ENCODE data around the gene HBA1. TPM values are rescaled to one million over a fixed set of nuclear protein-coding genes. Genes with fewer than 3 reads are reported as not detected.

HBA1 gene
- total and polyA plus RNA-seq, 12 donors = 2.1 to 1,150 (median 186) TPM

DNA sequence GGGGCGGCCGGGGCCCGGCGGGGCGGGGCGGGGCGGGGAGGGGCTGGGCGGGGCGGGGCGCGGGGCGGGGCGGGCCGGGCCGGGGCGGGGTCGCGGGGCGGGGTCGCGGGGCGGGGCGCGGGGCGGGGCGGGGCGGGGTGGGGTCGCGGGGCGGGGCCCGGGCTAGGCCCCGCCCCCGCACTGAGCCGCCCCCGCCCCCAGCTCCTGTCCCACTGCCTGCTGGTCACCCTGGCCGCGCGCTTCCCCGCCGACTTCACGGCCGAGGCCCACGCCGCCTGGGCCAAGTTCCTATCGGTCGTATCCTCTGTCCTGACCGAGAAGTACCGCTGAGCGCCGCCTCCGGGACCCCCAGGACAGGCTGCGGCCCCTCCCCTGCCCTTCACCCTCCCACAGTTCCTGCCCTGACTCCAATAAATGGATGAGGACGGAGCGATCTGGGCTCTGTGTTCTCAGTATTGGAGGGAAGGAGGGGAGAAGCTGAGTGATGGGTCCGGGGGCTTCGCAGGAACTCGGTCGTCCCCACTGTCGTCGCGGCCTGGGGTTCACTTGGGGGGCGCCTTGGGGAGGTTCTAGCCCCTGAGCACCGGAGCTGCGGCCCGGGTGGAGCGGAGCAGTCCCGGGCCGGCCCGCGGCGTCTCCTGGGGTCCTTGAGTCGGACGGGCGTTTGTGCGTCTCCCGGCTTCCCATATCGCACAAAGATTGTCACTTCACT lies 11.5 kb upstream of the HBA1 start:
- H3K27me3 ChIP-seq = peaks cover 37 to 70% (median 63%) of the 10 kb centered on the region in 7 donors
- TF ChIP-seq, protein P1, sequence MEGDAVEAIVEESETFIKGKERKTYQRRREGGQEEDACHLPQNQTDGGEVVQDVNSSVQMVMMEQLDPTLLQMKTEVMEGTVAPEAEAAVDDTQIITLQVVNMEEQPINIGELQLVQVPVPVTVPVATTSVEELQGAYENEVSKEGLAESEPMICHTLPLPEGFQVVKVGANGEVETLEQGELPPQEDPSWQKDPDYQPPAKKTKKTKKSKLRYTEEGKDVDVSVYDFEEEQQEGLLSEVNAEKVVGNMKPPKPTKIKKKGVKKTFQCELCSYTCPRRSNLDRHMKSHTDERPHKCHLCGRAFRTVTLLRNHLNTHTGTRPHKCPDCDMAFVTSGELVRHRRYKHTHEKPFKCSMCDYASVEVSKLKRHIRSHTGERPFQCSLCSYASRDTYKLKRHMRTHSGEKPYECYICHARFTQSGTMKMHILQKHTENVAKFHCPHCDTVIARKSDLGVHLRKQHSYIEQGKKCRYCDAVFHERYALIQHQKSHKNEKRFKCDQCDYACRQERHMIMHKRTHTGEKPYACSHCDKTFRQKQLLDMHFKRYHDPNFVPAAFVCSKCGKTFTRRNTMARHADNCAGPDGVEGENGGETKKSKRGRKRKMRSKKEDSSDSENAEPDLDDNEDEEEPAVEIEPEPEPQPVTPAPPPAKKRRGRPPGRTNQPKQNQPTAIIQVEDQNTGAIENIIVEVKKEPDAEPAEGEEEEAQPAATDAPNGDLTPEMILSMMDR (IDR thresholded peaks at IDR 0.05) = no peak

DNA sequence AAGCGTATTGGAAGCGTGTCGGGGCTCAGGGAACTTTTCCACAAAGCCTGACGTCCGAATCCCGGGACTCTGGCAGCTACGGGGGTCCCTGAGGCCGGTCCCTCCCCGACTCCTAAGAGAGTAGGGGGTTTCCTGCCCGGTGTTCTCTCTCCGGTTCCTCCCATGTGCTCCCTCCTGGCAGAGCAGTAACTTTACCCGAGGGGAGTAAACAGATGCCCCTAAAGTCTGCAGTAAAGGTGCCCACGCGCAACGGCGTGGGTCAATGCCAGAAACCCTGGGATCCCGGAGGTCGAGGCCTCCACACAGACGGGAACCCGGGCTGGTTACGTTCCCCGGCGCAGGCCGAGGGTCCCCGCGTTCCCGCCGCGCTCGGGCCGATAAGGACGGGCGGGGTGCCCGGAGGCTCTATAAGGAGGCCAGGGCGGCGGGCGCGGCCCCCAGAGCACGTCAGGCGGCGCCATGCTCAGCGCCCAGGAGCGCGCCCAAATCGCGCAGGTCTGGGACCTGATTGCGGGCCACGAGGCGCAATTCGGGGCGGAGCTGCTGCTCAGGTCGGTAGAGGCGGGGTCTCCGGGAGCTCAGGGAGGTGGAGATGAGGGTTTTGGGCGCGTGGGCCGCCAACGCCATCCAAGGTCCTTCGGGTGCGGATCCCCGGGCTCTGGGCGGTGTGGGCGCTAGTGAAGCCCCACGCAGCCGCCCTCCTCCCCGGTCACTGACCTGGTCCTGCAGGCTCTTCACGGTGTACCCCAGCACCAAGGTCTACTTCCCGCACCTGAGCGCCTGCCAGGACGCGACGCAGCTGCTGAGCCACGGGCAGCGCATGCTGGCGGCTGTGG lies 10.7 kb upstream of the HBA1 start, which contains the start of gene HBM:
Gene HBM (plus strand): TSS at position 440 of the 836 bp plus-strand sequence. CDS start 20 bp downstream, at position 460.
- no peak within 1 kb of the TSS for H3K27ac ChIP-seq
- peaks cover 0 to 23% (median 18%) of the 10 kb centered on the region in 9 donors for H3K4me1 ChIP-seq
- H3K27me3 ChIP-seq = peaks cover 37 to 76% (median 70%) of the 10 kb centered on the region in 7 donors
- no peak for ATAC-seq
- no peak for DNase-seq
- TF ChIP-seq, protein P1 (IDR thresholded peaks at IDR 0.05) = no peak
- intact Hi-C loops (cut with DNase I) = no loop called here
- peak within 1 kb of the TSS in 7 of 10 donors; percentile 9 to 28 (median 24) for H3K4me3 ChIP-seq
- no peaks in the 10 kb centered on the region for H3K36me3 ChIP-seq
- no peaks in the 10 kb centered on the region for H3K9me3 ChIP-seq
- 2% methylated on average over 73 to 75 of the region's 75 CpGs for WGBS, 2 donors

More for the DNA sequence above, 11.5 kb upstream of the HBA1 start:
- 1 to 2% methylated on average over 46 to 47 of the region's 77 CpGs for WGBS, 2 donors
- H3K4me3 ChIP-seq = peak overlapping the region in 7 of 10 donors; percentile 3 to 28 (median 24)
- intact Hi-C loops (cut with DNase I) = no loop called here
- no peaks in the 10 kb centered on the region for H3K36me3 ChIP-seq
- H3K27ac ChIP-seq = no peak overlapping the region
- peak in 2 of 8 donors; percentile 17 to 32 for ATAC-seq
- H3K9me3 ChIP-seq = no peaks in the 10 kb centered on the region
- DNase-seq = no peak
- H3K4me1 ChIP-seq = peaks cover 0 to 20% (median 18%) of the 10 kb centered on the region in 9 donors

DNA sequence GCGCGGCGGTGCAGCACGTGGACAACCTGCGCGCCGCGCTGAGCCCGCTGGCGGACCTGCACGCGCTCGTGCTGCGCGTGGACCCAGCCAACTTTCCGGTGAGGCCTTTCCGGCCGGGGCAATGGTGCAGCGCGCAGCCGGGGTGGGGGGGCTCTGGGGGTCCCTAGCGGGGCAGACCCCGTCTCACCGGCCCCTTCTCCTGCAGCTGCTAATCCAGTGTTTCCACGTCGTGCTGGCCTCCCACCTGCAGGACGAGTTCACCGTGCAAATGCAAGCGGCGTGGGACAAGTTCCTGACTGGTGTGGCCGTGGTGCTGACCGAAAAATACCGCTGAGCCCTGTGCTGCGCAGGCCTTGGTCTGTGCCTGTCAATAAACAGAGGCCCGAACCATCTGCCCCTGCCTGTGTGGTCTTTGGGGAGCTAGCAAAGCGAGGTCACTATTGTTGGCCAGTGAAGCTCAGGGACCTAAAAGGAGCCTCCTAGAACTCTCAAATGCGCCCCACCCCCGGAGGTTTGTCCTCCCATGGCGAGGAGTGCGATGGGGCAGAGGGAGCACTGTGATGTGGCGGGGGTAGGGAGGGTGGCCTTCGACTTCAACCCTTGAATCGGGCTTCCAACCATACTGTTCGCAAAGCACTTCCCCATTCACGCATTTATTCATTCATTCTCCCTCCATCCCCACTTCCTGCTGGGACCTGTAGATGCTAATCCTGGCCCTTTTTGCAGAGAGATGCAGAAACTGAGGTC lies 9.9 kb upstream of the HBA1 start:
- Histone ChIP-seq H3K27me3 (peaks cover 37 to 79% (median 70%) of the 10 kb centered on the region in 7 donors), H3K4me1 (peaks cover 0 to 23% (median 18%) of the 10 kb centered on the region in 9 donors), H3K36me3 (no peaks in the 10 kb centered on the region), H3K4me3 (peak overlapping the region in 2 of 10 donors; percentile 1 to 22), H3K27ac (no peak overlapping the region), H3K9me3 (no peaks in the 10 kb centered on the region)
- WGBS, 2 donors = 4 to 5% methylated on average over 45 of the region's 45 CpGs
- no peak for DNase-seq
- TF ChIP-seq, protein P1 (IDR thresholded peaks at IDR 0.05) = no peak
- intact Hi-C loops (cut with DNase I) = no loop called here
- no peak for ATAC-seq
